GM10847 (cell line): ENCODE measurements around the gene TCF25.

ENCODE experiments used
- POLR2A ChIP-seq: IDR thresholded peaks from 2 replicates; pipeline ENCODE4 v1.6.1; 2011; ENCODE audit not compliant: insufficient read length; ENCODE audit errors: extremely low read depth

Gene TCF25, protein sequence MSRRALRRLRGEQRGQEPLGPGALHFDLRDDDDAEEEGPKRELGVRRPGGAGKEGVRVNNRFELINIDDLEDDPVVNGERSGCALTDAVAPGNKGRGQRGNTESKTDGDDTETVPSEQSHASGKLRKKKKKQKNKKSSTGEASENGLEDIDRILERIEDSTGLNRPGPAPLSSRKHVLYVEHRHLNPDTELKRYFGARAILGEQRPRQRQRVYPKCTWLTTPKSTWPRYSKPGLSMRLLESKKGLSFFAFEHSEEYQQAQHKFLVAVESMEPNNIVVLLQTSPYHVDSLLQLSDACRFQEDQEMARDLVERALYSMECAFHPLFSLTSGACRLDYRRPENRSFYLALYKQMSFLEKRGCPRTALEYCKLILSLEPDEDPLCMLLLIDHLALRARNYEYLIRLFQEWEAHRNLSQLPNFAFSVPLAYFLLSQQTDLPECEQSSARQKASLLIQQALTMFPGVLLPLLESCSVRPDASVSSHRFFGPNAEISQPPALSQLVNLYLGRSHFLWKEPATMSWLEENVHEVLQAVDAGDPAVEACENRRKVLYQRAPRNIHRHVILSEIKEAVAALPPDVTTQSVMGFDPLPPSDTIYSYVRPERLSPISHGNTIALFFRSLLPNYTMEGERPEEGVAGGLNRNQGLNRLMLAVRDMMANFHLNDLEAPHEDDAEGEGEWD

DNA sequence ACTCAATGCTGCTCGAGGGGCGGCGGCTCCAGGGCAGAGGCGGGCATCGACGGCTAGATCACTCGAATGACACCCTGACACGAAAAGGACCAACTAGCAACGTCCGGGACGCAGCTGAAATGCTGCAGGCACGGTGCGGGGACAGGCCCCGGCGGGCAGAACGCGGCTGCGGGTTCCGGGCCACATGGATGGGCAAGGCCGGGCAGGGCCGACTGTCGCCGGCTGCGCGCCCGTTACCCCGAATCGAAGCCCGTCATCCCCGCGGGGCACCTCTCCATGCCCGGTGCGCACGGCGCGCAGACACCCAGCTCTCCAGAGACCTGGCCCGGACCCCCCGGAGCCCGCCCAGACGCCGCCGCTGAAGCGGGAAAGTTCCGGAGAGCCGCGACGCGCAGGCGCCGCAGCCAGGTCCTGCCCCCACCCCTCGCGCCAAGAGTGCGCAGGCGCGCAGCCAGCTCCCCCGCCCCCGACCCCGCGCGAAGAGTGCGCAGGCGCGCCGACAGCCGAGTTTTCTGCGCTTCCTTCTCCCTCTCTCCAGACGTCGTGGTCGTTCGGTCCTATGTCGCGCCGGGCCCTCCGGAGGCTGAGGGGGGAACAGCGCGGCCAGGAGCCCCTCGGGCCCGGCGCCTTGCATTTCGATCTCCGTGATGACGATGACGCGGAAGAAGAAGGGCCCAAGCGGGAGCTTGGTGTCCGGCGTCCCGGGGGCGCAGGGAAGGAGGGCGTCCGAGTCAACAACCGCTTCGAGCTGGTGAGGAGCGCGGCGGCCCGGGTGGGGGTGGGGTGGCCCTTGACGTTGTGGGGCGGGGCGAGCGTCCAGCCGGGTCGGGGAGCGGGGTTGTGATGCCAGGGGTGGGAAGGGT is at the start of gene TCF25:
Gene TCF25 (plus strand): TSS at position 484 of the 863 bp plus-strand sequence. CDS start 76 bp downstream, at position 560.
- peak; percentile 82 for TF ChIP-seq POLR2A

DNA sequence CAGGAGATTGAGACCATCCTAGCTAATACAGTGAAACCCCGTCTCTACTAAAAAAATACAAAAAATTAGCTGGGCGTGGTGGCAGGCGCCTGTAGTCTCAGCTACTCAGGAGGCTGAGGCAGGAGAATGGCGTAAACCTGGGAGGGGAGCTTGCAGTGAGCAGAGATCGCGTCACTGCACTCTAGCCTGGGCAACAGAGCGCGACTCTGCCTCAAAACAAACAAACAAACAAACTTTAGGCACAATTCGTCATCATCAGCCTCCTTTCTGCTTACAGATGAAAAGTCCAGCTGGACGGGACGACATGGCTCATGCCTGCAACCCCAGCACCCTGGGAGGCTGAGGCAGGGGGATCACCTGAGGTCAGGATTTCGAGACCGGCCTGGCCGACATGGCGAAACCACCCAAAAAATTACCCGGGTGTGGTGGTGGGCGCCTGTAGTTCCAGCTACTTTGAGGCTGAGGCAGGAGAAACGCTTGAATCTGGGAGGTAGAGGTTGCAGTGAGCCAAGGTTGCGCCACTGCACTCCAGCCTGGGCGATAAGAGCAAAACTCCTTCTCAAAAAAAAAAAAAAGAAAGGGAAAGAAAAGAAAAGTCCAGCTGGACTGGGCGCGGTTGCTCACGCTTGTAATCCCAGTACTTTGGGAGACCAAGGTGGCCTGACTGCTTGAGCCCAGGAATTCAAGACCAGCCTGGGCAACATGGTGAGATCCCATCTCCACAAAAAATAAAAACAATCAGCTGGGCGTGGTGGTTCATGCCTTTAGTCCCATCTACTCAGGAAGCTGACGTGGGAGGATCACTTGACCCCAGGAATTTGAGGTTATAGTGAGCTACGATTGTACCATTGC is 46.6 kb upstream of the TCF25 start:
- TF ChIP-seq POLR2A, result no peak

DNA sequence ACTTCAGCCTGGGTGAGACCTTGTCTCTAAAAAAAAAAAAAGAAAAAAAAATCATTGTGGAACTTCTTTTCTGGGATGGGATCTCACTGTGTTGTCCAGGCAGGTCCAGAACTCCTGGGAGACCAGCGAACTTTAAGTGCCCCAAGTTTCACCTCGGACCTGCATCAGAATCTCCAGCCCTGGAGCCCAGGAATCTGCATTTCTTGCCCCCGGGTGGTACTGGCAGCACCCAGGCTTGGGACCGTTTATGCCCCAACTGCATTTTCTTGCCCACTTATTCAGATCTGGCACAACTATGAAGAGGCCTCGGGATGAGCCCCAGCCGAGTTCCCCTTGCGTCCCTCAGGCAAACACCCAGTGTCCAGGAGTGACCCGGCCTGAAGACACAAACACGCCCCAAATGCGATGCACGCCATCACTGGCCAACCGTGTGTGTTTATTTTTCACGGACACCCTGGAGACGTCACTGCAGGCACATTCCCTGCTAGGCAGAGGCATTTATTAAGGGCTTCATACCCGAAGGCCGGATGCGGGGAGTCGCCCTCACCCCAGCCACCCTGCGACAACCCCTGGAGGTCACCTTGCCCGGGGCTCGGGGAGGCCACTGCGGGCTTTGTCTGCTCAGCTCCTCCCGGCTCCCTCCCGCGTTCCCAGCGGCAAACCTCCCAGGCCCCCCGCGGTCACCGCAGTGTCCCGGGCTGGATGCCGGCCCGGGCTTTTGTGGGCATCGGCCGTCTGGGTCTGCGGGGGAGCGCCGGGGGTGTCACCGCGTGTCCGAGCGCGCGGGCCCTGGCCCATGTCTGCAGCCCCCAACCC is 45.8 kb upstream of the TCF25 start:
- no peak for TF ChIP-seq POLR2A

DNA sequence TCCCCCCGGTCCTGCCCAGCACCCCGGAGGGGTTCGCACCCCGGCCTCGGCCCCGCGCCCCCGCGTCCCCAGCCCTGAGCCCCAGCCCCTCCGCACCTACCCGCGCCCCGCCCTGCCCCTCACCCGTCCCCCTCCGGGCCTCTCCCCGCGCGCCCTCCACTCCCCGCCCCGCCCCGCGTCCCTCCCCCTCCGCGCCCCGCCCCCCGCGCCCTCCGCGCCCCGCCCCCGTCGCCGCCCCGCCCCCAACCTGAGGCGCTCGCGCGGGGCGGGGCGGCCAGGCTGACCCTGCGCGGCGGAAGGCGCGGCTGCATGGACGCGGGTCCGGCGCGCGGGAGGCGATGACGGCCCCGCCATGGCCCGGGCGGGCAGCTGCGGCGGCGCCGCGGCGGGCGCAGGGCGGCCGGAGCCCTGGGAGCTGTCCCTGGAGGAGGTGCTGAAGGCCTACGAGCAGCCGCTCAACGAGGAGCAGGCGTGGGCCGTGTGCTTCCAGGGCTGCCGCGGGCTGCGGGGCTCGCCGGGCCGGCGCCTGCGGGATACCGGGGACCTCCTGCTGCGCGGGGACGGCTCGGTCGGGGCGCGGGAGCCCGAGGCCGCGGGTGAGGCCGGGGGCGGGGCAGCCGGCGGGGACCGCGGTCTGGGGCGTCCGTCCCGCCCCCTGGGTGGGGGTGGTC is 45.1 kb upstream of the TCF25 start, which contains the start of gene SPIRE2:
Gene SPIRE2 (plus strand): TSS at position 277 of the 671 bp plus-strand sequence. CDS start 76 bp downstream, at position 353.
- TF ChIP-seq POLR2A, result no peak

DNA sequence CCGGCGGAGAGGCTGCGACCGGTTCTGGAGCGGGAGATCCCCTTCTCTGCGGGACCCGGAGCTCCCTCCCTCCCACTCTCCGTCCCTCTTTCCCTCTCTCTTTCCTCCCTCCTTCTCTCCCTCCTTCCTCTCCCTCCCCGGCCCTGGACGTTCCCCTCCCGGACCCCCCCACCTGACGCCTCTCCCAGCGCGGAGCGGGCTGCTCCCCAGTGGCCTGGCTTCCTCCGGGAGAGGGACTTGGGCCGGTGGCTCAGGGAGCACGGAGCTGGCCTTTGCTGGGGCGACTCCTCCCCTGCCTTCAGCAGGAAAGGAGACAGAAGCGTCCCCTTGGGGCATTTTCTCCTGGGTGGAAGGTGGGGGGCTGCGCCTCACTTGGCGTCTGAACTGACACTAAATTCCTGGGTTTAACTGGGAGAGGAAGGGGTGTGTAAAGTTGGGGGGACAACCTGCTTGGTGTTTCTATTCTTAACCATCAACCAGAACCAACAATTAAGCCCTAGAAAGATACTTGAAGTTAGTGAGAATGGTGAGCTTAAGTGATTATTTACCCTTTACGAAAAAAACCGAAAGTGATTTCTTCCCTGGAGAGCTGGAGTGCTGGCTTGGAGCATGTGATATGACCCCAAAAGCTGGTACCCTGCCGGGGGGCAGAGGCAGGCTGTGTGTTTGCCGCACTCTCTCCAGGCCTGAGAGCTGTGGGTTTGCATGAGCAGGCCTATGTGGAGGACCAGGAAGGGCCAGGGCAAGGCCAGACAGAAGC is 44.3 kb upstream of the TCF25 start:
- no peak for TF ChIP-seq POLR2A

DNA sequence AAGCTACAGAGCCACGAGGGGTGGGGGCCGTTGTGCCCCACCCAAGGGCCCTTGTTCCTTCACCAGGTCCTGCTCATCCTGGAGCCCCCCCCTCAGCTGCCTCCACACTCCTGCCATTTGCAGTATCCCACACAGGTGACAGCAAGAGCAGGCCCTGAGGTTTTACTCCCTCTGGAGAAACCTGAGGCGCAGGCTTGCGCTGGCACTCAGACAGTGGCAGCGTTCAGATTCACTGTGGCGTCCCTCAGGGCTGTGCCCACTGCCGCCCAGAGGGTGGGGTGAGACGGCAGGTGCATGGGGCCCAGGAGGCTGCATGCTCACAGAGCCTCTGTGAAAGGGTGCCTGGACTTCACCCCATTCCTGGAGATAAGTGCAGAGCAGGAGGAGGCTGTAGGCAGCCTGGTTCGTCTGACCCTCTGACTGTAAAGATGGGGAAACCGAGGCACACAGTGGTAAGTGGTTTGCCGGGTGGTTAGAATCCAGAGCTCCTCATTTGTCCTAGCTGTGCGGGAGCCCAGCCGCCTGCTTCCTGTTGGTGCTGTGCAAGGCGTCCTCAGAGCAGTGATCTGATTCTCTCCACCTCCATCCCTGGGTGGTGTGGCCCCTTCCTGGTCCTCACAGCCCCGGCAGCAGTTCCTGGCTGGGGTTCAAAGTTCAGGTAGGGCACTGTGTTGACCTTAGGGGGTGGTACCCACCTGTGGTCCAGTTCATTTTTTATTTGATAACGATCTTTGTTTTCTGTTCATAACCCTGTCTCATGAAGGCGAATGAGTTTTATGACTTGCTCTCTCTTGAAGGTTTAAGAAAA is 43.6 kb upstream of the TCF25 start:
- TF ChIP-seq POLR2A, result no peak

DNA sequence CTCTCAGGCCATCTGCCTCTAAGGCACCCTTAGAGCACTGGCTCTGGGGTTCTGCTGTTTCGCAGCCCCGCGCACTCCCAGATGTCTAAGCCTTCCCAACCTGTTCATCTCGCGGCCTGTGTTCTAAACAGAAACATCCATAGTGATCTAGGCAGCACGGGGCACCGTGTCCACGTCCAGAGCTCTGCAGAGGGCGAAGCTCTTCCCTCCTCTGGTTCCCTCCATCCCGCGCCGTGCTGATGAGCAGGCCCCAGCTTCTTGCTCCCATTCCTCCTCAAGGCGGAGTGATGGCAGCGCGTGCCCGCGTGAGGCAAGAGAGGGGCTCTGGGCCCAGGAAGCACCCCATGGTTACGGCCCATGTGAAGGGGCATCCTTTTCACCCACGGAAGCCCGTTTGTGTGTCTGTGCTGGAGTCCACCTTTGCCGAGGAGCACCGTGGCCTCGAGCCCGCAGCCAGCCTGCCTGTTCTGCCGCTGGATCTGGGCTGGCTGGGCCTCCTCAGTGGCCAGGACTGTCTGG is 41.5 kb upstream of the TCF25 start:
- TF ChIP-seq POLR2A, result no peak

DNA sequence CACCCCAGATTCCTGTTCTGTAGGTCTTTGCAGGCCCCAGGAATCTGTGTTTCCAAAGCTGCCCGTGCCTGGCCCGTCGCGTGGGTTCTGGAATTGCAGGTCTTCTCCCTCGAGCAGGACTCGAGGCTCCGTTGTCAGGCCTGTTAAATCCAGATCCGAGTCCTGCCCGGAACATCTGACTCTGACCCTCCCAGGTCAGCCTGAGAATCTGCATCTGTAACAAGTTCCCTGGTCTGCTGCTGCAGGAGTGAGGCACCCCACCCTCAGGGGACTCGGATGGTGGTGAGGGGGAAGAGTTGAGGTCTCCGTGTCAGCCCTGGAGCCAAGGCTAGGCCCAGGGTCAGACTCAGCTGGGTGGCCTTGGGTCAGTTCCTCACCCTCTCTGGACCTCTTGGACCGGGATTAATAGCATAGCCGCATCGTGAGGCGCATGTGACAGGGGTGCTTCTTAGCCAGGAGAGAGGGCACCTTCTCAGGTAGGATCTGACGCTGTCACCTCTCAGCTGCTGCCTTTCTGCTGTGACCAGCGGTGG is 36.3 kb upstream of the TCF25 start:
- no peak for TF ChIP-seq POLR2A

DNA sequence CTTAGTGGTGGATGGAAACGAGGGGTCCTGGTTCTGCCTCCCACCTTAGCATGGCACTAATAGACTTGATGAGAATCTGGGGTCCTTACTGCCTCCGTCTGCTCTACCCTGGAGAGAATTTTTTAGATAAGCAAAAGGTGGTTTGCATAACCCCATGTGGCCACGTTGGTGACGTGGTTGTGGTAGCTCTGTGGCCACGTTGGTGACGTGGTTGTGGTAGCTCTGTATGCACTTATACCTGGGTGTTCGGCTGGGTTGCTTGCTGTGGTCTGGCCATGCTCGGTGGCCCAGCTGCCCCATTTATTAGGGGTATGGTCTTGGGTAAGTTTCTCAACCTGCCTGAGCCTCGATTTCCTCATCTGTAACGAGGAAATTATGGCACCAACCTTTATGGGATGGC is 32.1 kb upstream of the TCF25 start:
- no peak for TF ChIP-seq POLR2A

DNA sequence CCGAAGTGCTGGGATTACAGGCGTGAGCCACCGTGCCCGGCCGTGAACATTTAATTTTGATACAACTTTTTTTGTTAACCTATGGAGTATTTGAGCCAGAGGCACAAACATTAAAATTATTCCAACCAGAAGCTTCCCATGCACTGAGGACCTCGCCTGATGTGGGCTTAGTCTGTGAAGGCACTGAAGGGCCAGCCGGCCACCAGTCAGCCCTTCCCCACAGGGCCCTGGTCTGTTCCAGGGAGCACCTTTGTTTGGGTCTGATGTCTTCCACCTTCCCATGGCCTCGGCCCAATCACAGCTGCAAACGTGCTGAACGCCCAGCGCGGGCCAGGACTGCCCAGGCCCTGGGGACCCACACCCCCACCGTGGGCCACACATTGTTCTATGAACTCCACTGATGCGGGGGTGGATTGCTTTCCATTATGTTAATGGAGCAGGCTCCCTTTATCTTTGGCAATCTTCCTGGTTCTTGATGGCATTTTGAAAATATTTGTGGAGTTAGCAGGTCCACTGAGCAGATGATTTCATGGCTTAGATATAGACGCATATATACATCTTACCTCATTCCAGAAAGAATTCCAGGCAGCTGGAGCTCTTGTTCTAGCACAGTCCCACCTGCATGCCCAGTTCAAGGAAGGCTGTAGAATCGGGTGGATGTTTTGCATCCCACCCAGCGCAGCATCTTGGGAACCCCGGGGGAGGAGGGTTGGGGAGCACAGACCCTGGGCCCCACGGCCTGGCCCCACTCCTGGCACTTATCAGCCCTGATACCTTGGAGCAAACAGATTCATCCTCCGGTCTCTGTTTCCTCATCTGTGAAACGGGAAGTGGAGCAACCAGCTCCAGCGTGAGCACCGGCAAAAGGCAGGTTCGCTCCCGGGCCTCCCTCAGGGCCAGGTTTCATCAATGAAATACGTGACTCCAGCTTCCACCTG is 30.7 kb upstream of the TCF25 start:
- TF ChIP-seq POLR2A, result no peak
